Endothelial cell of coronary artery (primary cell): ENCODE data around the gene SYNE1. TPM values are rescaled to one million over a fixed set of nuclear protein-coding genes. Genes with fewer than 3 reads are reported as not detected.

Experiments
- total RNA-seq: library from RNA; depleted of rRNA; stranded (reverse); fragments of >200 nt; gene quantifications from 2 replicates; pipeline ENCODE4 v1.2.3, GENCODE V29; 2014

SYNE1 gene
- 55.1 and 101 TPM in 2 replicates for total RNA-seq

GRCh38 chr6:152637296-152638047 lies at the start of gene SYNE1:
Gene SYNE1 (minus strand): TSS chr6:152637362. CDS start chr6:152628331, 9,031 bp downstream.

Other genes starting within 250 kb of the SYNE1 start
- gene MYCT1, start 60.5 kb upstream of the SYNE1 start, total RNA-seq = 104 and 116 TPM in 2 replicates
- 1.1 and 1.2 TPM in 2 replicates for gene VIP, start 113.4 kb upstream of the SYNE1 start, total RNA-seq